ENCODE data around the gene WDR18.

Gene WDR18

DNA sequence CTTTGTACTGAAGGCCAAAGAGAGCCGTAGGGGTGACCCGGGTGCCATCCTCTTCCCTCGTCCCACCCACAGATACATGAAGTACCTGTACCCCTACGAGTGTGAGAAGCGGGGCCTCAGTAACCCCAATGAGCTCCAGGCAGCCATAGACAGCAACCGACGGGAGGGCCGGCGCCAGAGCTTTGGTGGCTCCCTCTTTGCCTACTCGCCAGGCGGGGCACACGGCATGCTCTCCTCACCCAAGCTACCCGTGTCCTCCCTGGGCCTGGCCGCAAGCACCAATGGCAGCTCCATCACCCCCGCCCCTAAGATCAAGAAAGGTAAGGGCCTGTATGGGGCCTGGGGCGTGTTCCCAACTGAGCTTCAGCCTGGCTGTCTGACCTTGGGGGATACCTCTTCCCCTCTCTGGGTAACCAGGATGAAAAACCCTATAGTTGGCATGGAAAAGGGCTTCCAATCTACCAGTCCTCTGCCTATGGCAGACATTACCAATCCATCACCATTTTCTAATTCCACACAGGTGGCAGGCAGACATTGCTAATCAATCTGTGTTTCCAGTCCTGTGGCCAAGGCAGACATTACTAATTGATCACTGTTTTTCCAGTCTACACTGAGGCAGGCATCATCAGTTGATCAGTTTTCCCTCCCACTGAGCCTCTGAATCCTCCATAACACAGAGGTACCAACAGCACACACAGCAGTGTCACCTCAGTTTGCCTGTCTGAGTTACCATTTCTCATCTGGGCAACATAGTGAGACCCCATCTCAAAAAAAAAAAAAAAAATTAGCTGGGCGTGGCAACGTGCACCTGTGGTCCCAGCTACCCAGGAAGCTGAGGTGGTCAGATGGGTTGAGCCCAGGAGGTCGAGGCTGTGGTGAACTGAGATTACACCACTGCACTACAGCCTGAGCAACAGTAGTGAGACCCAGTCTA is 19.1 kb upstream of the WDR18 start:
- DNase-seq: peak in 1 of 2 experiments; percentile 43

DNA sequence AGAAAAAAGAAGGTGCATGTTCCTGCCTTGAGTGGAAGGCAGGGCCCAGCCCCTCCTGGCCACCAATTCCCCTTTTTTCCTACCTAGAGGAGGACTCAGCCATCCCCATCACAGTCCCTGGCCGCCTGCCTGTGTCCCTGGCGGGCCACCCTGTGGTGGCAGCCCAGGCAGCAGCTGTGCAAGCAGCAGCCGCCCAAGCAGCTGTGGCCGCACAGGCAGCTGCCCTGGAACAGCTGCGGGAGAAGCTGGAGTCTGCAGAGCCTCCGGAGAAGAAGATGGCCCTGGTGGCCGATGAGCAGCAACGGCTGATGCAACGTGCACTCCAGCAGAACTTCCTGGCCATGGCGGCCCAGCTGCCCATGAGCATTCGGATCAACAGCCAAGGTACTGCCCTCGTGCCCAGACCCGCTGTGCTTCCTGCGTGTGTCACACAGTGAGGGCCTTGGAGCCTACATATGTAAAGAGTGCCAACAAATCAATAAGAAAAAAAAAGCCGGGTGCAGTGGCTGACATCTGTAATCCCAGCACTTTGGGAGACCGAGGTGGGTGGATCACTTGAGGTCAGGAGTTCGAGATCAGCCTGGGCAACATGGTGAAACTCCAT is 17.6 kb upstream of the WDR18 start:
- DNase-seq: no peak

DNA sequence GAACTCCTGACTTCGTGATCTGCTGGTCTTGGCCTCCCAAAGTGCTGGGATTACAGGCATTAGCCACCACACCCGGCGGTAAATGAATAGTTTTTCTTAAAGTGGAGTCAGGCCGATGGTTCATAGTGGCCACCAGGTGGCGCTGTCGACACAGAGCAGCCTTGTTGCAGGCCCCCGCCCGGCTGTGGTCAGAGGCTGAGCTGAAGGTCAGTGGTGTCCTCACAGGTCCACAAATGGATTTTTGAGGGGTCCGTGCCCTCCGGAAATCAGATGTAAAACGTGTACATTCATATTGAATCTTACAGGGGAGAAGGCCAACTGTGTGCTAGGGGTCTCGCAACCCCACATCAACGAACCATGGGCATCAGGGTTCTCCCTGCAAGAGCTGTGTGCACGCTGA is 13.4 kb upstream of the WDR18 start:
- DNase-seq: no peak

- no peak for DNase-seq
These were observed 12.3 kb upstream of the WDR18 start for GRCh38 chr19:971795-972194.

DNA sequence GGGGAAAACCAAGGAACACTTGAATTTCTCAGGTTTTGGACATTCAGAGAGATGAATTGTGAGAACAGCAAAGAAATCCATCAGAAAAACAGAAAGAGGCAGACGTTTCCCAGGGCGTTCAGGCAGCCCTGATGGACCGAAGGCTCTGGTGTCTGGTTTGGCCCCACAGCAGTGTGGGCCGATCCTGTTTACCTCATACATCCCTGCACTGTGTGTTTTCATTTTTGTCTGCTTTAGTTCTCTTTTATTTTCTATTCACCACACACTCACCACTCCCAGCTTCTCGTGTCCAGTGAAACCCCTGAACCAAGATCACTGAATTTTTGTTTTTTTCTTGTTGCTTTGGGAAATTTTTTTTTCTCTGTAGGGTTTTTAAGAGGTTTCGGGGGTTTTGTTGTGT is 11.9 kb upstream of the WDR18 start:
- DNase-seq: no peak

GRCh38 chr19:973726-974563 is 10.2 kb upstream of the WDR18 start:
- DNase-seq: no peak

DNA sequence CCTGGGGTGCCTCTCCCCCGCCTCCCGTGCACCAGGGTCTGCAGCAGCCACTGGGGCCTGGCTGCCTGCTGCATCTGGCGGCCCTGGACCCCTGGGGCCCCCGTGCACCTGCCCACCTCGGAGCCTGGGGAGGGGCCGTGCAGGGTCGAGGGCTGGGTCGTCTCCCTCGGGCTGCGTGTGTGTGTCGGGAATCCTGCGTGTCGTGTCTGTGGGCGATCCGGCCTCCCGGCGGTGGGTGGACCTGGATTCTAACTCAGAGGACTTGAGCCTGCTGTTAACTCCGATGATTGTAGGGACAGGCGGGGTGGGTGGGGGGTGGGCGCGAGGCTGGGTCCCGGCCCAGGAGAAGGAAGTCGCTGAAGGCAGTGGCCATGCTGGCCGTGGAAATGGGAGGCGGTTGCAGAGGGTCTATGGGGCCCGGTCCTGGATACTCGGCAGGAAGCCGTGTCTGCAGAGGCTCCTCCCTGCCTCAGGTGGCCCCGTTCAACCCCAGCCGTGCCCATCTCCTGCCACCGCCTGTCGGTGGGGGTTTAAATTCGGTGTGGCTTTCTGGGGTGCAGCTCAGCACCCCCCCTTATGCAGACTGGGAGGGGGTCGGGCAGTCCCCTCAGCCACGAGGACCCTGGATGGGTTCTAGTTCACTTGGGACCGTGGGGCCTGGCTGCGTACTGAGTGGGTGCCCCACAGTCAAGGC is 9.4 kb upstream of the WDR18 start:
- DNase-seq: no peak

DNA sequence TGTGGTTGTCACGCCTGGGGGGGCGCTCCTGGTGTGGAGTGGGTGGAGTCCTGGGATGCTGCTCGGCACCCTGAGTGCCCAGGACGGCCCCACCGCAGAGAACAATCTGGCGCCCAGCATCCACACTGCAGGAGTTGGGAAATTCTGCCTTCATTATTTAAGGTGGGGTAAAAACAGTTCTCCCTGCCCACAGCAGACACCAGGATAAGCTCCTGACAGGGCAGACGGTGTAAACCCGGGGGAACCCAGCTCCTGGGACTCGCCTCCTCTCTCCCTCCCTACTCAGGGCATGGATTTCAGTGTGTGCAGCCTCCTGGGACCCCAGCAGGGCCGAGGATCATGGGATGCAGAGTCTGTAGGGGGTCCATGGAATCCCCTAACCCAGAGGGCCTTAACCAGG is 7.7 kb upstream of the WDR18 start:
- no peak for DNase-seq

DNA sequence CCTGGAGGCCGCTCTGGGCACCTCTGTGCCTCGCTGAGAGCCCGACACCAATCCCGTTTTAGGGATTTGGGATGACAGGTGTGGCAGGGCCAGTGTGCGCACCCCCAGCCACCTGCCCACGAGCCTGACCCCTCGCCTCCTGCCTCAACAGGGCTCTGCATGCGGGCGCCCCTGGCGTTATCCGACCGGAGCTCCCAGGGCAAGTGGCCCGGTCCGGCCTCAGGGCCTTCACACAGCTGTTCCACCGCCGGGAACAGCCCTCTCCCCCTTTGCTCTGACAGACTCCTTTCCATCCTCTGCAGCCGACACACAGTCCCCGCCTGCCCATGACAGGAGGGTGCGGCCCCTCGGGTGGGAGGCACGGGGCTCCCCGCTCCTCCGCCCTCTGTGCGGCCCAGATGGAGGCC is 7.1 kb upstream of the WDR18 start:
- no peak for DNase-seq

DNA sequence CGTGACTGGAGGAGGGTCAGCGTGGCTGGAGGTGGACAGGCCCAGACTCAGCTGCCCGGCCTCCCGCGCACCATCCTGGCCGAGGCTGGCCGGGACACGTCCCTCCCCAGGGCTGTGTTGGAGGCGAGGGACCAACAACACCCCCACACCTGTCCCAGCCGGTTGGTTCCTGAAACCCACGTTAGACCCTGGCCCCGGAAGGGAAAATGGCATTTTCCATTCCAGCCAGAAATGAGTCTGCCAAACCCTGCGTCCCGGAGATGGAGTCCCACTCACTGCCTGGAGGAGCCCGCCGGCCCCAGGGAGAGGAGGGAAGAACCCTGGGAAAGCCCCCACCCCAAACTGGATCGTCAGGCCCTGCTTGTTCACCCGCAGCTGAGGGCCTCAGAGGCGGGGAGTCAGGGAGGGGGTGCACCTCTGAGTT is 4.8 kb upstream of the WDR18 start:
- DNase-seq: no peak

GRCh38 chr19:980133-980998 is 3.8 kb upstream of the WDR18 start:
- DNase-seq: no peak

DNA sequence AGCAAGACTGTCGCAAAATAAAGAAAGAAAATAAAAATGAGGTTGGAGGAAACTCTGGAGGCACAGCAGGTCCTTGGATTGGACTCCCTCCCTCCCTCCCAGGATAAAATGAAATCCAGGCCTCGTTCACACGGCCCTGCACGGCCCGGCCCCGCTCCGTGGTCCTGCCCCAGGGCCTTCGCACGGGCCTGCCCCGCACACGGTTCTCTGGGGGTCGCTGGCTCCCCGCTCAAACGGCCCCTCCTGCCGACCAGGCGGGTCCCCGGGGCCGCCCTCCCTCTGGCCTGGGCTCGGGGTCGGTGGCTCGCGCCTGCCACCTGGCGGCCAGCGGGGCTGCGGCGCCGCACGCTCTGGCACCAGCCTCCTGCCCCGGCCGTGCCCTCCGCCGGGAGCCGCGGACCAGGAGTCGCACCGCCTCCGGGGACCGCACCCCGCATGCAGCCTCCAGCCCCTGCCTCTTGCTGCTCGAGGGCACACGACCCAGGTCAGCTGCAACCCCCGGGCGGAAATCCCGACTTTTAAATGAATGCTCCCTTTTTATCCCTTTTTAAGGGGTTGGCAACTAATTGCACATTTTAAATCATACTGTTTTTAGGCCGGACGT is 1.5 kb upstream of the WDR18 start:
- DNase-seq: peak in 1 of 2 experiments; percentile 61

- DNase-seq: no peak
These were observed 1.9 kb downstream of the WDR18 start for GRCh38 chr19:986083-986482.

DNA sequence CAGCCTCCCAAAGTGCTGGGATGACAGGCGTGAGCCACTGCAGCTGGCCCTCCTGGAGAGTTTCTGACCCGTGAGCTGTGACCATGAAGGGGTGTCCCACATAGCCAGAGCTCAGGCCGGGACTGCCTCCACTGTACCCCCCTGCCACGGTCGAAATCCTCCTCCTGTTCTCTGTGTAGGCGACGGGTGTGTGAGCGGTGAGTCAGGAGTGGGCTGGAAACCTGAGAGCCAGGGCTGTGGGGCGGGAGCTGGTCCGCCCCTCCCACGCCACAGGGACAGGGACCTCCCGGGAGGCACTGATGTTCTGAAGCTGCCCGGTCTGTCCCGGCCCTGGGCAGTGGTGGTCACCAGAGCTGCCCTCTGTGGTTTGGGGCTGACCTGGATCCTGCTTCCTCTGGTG is 3.9 kb downstream of the WDR18 start:
- no peak for DNase-seq

DNA sequence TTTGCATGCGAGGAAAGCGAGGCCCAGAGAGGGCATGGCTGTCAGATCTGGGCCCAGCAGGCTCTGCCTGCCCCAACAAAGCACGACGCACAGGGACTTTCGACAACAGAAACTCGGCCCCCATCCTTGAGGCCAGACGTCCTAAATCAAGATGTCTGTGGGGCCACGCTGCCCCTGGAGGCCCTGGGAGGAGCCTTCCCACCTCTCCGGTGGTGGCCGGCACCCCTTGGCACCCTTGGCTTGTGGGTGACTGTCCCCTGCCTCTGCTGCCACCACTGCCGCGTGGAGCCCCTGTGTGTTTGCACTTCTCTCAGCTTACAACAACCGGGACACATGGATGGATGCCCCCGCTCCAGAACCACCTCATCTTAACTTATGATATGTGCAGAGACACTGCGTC is 4.4 kb downstream of the WDR18 start:
- no peak for DNase-seq

- DNase-seq: no peak
These were observed 5.4 kb downstream of the WDR18 start for GRCh38 chr19:989381-990081.

- DNase-seq: no peak
These were observed 6.0 kb downstream of the WDR18 start for GRCh38 chr19:990119-990571.

GRCh38 chr19:990746-991145 is 6.6 kb downstream of the WDR18 start:
- DNase-seq: no peak

GRCh38 chr19:991174-991931 is 7.2 kb downstream of the WDR18 start:
- no peak for DNase-seq

Data from SW 1271 (cell line).